Activated CD4-positive, alpha-beta T cell treated with anti-CD3 and anti-CD28 coated beads, Interleukin-2, amount 50 U/mL, for 4 hours (primary cell): ENCODE results near the gene ATP6V0C.
"Not testable (repeated sequence)": the region's sequence is repeated elsewhere in the genome, so short reads cannot be mapped to it uniquely, and the experiment has no call there.

ENCODE experiments used
- DNase-seq, 2 experiments: peaks; one replicate each; pipeline ENCODE4 v3.0.0-alpha.2; 2020

Gene ATP6V0C

GRCh38 chr16:2475413-2476344 lies 38.1 kb upstream of the ATP6V0C start:
- DNase-seq, result peak; percentile 41 to 49

GRCh38 chr16:2476345-2476720 lies 37.4 kb upstream of the ATP6V0C start:
- no peak for DNase-seq

DNA sequence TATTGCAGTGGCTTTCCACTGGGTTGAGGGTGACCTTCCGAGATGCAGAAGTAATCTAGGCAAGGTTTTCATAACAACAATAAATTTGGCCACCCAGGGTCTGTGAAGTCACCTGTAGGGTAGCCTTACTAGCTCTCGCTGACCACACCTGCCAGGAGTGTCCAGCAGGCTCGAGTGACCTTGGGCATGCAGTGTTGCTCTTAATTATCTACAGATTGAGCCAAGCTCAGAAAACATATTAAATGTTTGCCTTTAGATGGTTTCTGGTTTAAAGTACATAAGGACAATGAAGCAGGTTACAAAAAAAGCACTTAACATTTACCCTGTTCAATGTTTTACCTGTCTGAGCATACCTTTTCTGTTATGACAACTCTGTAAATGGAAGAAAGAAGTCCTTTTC lies 37.0 kb upstream of the ATP6V0C start:
- DNase-seq, result no peak

GRCh38 chr16:2477327-2477726 lies 36.4 kb upstream of the ATP6V0C start:
- no peak for DNase-seq

DNA sequence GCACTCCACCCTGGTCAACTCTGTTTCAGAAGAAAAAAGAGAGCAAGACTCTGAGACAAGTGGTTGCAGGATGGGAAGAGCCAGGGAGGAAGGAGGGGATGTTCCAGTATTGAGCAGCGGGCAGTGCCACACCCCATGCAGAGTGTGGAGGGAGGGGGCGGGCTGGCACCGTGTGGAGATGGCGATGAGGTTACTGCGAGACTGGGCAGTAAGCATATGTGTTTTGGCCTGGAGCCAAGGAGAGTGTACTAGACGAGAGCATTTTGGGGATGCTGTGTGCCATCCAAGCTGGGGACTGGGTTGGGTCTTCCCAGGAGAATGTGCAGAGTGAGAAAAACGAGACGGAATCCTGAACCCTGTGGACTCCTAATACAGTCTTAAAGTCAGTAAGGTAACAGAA lies 35.5 kb upstream of the ATP6V0C start:
- DNase-seq, result no peak

DNA sequence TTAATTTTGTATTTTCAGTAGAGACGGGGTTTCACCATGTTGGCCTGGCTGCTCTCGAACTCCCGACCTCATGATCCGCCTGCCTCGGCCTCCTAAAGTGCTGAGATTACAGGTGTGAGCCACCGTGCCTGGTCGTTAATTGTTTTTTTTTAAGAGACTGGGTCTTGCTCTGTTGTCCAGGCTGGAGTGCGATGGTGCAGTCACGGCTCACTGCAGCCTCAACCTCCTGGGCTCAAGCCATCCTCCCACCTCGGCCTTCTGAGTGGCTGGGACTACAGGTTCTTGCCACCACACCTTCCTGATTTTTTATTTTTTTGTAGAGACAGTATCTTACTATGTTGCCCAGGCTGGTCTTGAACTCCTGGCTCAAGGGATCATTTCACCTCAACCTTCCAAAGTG lies 33.8 kb upstream of the ATP6V0C start:
- not testable (repeated sequence) for DNase-seq

GRCh38 chr16:2480948-2481347 lies 32.8 kb upstream of the ATP6V0C start:
- no peak for DNase-seq

DNA sequence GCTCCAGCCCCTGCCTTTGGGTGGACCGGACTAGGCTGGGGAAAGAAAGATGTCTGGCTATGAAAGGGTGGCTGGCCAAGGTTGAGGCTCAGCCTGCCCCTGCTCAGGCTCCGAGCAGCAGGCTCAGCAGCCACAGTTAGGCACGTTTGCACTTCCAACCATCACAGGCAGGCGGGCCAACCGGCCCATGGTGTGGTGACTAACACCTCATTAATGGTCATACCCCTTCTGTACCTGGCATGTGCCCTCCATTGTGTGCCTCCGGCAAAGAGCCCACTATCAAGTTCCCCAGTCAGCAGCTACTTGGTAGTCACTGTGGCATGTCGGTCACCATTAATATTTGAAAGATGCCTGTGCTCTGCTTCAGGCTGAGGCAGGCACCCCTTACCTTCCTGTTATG lies 32.1 kb upstream of the ATP6V0C start:
- no peak for DNase-seq

DNA sequence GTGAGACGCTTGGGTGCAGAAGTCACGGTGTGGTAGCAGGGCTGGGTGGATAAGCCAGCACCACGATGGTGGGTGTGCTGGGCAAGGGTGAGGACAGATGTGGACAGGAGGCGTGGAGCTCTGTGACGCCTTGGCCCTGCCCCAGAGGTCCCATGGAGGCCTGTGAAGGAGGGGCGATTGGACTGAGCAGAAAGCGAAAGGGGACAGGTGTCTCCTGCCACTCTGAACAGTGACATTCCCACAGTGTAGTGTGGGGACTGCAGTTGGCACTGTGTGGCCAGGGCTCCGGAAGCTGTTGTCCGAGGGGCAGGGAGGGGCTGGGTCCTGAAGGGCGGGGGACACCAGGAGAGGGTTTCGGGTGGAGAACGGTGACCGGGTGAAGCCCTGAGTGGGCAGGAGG lies 31.5 kb upstream of the ATP6V0C start:
- DNase-seq, result no peak

- no peak for DNase-seq
Measured at GRCh38 chr16:2482708-2483534, 30.8 kb upstream of the ATP6V0C start.

- DNase-seq, result no peak
Measured at GRCh38 chr16:2483939-2484897, 29.5 kb upstream of the ATP6V0C start.

GRCh38 chr16:2484898-2485508 lies 28.7 kb upstream of the ATP6V0C start:
- no peak for DNase-seq

DNA sequence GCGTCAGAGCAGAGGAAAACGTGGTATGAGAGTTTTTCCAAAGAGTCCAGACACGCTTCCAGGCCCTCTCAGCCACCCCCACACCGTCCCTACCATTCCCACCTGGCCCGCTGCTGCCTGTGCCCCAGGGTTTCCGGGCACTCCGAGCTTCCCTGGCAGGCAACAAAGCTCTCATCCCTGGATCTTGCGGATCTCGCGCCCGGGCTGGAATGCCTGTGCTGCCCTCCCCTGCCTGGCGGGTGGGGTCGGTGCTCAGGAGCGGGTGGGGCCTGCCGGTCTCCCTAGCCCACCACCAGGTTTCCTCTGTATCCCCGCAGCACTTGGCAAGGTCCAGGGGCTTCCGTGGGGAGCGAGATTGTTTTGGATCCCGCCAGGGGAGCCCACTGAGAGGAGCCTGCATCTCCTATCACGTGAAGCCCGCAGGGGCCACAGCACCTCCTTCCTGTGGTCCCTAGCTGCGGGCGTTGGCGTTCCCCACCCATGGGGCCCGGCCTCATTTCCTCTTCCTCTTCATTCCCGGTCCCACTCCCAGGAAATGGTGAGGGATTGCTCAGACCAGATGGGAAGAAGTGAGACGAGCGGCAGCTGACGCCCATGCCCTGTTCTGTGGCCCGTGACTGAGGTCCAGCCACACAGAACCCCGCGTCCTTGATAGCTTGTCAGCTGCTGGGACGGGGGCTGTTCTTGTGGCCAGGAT lies 27.8 kb upstream of the ATP6V0C start:
- no peak for DNase-seq

GRCh38 chr16:2486645-2487516 lies 26.9 kb upstream of the ATP6V0C start:
- peak; percentile 77 to 81 for DNase-seq

GRCh38 chr16:2487517-2487842 lies 26.3 kb upstream of the ATP6V0C start:
- DNase-seq, result no peak

DNA sequence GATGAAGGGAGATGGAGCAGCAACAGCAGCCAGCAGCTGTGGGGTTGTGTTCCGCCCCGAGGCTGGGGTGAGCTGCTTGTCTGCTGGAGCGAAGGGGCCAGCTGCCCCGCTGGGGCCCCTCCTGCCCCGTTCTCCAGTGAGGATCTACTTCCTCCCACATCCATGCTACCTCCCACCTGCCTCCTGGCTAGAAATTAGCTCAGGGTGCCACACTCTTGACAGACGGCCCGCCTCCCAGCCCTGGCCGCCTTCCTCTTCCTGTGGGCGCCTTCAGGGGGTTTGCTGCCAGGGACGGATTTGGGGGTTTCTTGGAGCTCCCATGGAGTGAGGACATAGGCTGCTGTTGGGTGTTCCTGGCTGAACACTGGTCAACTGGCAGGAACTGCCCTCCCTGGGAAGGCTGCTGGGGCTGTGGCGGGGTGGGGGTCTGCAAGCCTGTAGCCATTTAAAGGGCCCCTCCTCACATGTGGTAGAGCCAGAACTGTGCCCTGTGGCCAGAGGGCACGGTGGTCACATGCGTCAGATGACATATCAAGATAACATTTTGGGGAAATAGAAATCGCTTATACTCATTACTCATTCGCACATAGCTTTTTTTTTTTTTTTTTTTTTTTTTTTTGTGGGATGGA lies 25.7 kb upstream of the ATP6V0C start:
- DNase-seq, result no peak

DNA sequence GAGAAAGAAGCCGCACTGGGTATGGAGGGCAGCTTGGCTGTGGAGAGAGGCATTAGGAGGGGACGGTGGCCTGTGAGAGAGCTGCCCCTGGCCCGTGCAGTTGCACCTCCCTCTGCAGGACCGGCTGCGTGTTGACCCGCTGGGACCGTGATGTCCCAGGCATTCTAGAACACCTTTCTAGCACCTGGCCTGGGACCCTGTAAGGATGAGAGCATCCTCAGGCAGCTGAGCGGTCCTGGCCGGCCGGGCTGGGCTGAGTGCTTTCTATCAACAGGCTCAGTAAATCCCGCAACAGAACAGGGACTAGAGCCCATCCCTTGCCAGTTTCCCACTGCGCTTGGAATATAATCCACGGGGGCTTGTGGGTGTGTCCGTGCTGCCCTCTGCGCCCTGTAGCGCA lies 24.2 kb upstream of the ATP6V0C start:
- no peak for DNase-seq

GRCh38 chr16:2490190-2491105 lies 23.3 kb upstream of the ATP6V0C start:
- no peak for DNase-seq

GRCh38 chr16:2492292-2492691 lies 21.5 kb upstream of the ATP6V0C start:
- no peak for DNase-seq
